ENCODE measurements around the gene NTM.

The NTM gene

DNA sequence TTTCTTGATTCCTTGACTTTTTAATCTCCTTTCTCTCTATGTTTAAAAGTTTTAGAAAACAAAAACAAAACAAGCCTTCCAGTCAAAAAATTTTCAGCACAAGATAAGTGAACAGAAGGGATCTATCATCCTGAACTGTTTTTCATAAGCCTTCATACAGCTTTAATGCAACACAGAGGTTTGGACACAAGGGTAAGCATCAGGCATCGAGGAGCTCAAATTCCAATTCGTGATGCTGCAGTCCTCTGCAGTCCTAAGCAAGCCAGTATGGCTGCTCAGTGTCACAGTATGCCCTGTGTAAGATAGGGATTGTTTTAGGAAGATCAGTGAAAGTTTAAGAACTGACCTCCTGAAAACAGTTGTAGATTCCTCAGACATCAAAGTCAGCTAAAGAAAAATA, 740.9 kb downstream of the NTM start:
- DNase-seq = no peak

DNA sequence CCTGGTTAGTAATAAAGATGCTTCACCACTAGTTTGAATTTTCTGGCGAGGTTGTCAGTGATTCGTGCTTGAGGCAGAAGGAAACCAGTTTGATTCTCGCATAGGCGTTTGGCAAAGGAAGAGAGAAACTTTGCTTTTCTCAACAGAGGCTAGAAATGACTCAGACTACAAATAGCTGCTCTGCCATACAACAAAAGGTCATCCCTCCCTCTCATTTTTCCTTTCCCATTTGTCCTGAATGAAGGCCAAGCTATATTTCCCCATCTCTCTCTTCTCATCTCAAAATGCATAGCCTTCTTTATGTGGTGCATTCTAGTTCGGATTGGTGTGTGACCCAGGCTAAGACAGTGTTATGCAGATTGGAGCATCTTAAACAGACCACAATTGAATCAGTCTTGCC, 741.4 kb downstream of the NTM start:
- no peak for DNase-seq

DNA sequence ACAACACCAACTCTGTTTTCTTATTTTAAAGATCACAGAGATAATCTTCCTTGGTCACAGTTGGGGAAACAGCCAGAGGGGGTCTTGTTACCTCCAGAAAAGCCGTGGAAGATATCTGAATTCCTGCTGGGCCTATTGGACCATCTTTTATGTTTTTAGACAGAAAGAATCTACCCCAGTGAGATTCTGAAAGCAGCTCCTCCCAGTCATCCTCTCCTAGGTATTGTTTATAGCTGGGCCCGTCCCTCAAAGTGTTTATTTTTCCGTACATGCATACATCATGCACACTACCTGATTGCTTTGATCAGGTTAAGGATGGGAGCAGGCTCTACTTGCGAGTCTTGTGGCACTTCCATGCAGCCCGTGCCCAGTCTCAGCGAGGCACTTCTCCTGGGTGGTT, 742.4 kb downstream of the NTM start:
- DNase-seq = no peak

DNA sequence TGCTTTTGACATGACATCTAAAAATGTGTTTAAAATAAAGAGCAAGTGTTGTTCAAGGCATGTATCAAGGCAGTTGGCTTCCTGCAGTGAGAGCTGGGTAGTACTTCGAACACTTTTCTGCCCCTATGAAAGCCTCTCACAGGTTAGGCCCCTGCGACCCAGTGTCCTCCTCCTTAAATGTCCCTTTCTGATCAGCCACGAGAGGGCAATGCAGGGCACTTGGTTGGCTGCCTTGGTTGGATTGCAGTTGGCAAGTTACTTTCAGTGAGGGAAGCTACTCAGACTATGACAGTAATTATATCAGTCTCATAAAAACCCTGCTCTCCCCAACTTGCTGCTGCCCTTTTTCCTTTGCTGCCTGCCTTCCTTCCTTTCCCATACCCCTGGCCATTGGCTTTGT, 743.8 kb downstream of the NTM start:
- peak; percentile 57 for DNase-seq

DNA sequence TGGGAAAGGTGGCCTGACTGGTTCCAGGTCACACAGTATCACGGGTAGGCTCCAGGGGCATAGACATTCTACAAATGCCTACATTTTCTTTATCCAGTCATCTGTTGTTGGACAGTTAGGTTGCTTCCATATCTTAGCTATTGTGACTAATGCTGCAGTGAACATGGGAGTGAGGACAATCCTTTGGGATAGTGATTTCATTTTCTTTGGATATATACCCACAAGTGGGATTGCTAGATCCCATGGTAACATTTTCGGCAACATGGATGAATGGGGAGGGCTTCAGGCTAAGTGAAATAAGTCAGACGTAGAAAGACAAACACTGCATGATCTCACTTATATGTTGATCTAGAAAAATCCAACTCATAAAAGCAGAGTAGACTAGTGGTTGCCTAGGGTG, 744.3 kb downstream of the NTM start:
- DNase-seq = no peak

DNA sequence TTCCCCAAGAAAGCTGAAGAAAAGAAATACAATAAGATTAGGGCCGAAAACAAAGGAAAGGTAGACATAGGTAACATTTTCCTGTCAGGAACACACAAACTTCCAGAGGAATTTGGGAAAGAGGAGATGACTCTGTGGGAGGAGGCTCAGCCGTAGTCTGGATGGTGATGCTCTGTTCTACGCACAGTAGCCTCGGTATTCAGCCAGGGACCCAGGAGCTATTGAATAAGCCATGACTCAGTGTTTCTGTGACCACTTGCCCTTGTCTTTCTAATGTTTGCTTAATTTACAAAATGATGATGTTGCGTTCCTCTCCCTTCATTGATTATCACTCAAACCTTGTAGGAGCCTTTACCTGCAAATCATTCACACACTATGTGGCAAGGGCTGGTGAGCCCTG, 745.0 kb downstream of the NTM start:
- no peak for DNase-seq

DNA sequence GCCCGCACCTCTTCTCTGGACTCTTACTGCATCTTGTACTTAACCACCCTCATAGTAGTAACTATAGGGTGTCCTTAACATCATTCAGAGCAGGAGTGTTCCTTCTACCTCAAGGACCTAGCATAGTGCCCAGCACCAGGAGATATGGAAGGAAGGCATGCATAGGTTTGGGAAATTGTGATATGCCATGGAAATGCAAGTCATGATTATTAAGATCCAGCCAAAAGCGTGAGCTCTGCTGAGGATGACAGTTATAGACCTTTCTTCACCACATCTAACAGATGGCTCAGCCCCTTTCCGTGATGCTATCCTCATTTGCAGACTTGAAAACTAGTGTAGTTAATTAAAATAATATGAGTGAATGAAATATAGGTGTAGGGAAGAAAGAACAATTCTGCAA, 746.1 kb downstream of the NTM start:
- no peak for DNase-seq

DNA sequence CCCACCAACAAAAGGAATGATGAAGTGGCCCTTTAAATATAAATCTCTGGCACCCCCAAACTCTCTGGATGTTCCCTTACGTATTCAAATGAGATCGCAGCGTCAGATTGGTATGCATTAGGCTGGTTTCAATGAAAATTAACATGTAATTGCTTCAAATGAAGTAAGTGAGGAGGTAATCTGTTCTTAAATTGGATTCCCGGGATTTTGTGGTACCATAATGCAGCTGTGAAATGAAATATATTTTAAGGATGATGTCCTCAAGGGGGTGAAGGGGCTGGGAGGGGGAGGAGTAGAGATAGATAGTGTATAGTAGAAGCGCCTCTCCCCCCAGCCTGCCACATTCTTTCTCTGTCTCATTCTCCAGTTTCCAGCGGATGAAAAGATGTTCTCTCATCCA, 748.2 kb downstream of the NTM start:
- DNase-seq = no peak

DNA sequence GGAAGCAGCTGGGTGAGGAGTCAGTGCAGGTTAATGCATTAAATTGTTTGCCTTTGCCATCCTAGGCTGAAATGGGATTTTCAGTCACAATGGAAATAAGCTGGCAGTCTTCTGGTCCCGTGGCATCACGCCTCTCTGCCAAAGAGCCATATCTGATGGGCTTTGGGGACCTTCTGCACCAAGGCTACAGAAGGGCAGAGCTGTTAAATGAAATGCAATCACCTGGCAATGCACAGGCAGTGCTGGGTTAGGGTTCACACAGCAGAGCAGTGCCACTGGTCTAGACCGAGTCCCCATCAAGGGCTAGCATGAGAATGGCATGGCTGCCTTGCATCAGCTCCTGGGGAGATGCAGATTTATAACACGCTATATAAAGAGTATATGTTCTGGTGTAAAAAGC, 749.2 kb downstream of the NTM start:
- no peak for DNase-seq

DNA sequence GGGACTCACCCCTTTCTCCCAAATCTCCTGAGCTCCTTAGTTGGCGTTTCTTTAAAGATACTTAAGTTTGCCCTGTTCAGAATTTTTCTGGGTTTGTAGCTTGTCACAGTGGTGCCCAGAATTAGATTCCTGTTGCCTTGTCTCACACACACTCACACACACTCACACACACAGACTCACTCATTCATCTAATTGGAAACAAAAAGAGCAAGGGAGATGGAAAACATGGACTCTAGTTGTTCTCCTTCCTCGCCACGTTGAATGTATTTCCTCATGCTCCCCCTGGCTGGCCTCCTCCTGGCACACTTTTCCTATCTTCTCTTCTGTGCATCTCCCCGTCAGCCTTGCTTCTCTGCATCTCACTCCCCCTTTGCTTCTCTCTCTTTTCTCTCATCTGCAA, 752.3 kb downstream of the NTM start:
- DNase-seq = no peak

DNA sequence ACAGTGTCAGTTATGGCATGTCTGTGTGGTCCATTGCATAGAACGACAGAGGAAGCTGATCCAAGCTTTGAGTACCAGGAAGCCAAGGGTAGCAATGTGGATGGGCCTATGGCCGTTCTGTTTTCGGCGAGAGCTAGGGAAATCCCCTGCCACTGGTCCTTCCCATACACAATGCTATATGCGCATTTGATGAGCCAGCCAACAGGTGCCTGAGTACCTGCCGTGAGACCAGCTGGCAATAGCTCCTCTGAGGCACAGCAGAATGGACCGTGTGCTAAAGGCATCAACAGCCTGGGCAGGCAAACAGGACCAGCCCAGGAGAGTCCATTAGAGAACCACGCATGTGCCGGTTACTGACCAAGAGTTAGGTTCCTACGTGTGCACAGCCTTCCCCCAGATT, 753.0 kb downstream of the NTM start:
- no peak for DNase-seq

DNA sequence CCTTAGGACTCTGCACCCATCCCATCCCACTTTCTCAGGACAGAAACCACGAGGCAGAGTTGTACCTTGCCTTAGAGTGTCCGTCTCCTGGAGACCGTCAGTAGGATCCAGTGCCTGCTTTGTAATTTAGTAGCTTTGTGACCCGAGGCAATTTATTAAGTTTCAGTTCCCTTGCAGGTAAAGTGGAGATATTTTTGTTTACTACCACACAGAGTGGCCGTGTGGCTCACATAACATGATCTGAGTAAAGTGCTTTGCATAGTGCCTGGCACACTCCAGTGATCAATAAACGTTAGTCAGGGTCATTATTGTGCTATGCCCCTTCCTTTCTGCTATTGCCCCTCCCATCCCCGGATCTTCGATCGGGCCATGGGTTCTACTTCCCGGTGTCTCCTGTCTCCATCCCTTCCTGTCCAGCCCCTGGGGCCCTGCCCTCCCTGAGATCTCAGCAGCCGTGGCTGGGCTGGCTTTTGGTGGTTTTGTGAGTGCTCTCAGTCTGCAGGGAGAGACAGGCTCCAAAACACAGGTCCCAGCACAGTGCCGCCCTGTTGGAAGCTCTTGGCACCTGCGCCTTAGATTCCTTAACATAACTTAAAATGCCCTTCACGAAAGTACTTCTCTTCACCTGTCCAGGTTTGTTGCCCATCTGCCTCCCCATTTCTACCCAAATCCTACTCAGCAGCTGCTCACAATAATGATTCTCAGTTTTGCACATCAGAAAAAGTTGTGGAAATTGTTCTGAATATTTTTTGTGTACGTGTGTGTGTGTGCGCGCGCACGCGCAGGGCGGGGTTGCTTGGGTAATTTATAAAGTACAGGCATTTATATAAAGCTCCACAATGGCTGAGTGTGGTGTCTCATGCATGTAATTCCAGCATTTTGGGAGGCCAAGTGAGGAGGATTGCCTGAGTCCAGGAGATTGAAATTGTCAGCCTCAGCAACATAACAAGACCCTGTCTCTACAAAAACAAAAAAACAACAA, 753.7 kb downstream of the NTM start:
- no peak for DNase-seq

DNA sequence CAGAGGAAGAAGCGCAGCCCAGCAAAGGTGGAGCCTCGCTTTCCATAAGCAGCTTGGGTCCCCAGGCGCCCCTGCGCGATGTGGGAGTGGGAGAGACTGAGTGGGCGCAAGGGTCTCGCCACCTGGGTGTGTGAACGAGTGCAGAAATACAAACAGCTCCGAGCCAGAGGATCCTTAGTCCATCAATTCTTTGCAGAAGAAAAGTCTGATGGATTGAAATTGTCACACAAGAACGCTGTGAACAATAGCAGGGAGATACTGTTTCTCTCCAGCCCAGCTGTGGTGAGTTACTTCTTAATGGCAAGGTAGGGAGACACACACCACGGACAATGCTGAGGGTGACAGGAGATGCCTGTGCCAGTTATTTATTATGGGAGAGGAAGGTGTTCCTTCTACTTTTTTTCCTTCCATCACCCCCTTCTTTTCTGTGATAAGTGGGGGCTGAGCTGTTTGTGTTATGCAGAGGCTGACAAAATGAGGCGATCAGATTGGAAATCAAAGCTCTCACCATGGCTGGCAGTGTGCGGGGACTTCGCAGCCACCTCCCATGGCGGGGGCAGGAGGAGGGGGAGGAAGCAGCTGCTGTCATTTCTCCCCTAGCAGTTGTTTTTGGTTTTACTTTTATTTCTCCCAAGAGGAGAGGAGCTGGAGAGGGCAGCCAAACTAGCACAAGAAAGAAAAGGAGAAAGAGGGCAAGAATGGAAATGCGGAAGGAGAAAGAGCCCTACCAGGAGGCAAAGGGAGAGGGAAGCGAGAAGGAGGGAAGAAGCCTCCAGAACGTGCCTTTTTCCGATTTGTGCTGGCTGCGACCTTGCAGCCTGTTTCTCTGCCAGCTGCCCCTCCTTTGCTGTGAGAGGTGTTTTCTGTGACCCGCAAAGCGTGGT, 755.8 kb downstream of the NTM start:
- no peak for DNase-seq

DNA sequence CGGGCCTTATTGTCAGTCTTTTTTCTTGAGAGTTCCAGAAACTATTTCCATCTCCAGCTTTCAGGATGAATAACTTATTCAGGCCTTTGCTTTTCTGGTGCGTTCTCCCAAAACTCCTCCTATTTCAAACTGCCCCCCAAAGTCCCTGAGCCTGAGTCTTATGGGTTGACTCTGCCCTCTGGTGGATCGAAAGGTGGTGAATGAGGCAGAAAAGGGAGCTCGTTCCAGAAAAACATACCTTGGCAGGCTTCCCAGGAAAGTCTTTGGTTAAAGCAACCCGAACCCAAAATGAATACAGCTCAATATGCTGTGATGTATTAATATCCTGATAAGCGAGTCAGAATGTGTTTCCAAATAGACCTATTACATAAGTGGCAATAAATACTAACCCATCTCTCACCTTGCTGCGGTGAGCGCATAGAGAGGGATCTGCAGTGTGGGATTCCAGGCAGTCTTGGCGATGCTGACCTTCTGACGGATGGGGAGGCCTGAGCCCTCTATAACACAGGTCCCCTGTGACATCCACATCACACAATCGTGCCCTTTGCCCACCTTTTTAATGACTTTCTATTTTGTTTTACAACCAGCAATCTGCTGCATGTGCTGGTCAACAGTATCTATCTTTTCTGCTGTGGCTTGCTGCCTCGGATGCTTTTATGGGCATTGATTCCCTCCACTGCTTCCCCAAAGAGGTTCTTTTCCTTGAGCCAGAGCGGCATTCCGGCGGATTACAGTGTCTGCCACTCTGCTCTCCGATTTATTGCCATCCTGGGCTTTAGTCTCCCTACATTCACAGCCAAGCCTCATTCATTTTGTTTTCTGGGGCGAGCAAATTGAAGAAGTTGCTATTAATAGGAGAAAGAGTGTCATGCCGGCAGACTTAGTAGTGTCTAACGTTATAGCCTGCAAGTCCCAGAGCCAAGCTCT, 756.8 kb downstream of the NTM start:
- DNase-seq = peak; percentile 26

DNA sequence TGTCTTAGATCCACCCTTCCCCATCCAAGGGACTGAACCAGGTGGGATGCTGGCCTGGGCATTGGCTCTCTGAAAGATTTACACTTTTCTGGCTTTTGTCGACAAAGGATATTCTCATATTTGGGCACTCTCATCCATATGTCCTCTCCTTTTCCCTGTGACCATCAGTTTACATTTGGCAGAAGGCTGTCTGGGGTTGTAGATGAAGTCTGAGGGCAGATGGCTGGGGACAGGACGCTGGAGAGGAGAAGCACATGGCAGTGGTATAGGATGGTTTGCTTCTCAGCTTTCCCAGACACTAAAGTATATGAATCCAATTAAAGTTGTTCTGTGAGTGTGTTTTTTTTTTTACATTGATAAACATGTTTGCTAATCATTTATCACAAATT, 757.5 kb downstream of the NTM start:
- no peak for DNase-seq

DNA sequence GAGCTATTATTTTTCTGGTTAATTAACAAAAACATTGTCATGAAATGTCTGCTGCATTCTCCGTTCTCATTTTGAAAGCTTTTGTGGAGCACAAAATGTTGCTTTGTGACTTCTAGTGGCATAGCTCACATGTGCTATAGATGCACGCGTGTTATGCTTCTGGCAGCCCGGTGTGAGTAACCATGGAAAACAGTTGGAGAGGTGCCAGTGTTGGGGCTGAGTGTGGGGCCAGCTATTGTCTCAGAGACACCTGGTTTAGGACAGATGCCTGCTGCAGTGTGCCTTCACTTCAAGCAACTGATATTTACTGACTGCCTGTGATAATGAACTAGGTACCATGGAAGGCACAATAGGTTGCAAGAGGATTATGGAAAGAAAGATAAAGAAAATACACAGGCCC, 760.6 kb downstream of the NTM start:
- DNase-seq = peak; percentile 84

DNA sequence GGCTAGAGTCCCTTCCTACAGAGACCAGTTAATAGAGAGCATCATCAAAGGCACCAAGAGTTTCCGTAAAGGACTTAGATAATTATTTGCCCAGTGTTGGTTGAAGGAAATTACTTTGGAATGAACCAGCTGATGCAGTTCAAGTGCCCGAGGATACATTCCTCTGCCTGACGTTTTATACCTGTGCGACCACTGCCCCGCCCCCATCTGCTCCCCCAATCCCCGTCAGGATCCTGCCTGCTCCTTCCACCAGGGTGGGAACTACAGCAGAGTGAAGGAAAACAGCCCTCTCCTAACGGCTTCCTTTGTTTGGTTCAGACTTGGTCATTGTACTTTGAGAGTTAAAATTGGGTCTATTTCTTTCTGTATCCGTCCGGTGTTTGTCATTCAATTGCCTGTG, 761.5 kb downstream of the NTM start:
- DNase-seq = no peak

DNA sequence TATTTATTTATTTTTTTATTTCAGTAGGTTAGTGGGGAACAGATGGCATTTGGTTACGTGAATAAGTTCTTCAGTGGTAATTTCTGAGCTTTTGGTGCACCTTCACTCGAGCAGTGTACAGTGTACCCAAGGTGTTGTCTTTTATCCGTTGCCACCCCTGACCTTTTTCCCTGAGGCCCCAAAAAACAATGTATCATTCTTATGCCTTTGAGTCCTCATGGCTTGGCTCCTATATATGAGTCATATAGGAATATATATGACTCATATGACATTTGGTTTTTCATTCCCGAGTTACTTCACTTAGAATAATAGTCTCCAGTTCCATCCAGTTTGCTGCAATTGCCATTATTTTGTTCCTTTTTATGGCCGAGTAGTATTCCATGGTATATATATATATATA, 763.9 kb downstream of the NTM start:
- DNase-seq = no peak

DNA sequence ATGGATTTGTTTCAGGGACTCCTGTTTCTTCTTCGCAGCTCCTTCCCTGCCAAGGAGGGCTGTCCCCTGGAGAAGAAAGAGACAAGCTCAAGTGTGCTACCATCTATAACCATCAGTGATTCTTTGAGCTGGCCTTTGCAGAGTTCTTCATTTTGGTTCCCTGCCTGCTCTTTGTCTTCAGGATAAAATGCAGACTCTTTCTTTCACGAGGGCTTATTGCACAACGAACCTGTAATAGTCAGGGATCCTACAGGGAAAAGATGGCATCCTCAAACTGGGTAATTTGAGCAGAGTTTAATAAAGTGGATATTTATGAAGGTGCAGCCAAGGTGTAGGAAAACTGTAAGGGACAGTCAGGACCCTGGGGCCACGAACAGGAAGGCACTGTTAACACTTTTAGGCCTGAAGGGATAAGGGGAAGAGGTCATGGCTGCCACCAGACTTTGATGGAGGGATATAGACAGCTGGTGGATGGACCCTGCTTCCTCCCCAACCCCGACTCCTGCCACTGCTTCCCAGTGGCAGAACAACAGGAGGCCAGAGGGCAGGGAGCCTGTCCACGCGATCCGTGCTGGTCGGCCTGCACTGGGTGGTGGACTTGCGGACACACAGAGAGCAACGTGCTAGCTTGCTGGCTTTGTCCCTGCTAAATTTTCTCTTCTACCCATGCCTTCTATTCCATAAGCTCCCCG, 767.0 kb downstream of the NTM start:
- no peak for DNase-seq

DNA sequence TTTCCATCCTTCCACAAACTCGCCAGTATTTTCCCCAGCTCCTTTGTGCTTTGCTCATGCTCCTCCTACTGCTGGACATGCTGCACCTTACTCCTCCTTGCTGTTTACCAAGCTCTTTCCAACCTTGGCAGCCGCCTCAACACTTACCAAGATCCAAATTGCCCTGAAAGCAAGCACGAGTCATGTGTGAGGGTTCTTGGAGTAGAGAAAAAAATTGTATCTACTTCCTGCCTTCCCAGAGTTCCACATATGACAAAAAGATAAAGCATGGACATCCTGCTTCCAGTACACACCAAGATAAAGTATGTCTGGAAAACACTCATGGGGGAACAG, 767.5 kb downstream of the NTM start:
- no peak for DNase-seq

DNA sequence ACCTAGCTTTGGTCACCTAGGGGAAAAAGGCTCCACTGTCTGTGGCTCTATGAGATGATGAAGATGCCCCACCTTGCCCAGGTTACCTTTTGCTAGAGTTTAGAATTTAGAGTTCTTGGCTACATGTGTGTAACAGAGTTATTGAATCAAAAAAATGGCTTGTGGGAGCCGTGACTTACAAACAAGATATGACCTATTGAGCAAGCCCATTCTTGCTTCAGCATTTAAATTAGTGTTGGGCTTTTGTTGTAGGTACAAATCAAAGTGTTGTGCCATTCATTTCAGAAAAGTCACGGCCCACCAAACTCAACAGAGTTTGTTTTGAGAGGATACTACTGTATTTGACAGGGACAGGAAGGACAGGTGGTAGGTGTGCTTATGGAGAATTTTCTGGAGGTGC, 768.8 kb downstream of the NTM start:
- no peak for DNase-seq

DNA sequence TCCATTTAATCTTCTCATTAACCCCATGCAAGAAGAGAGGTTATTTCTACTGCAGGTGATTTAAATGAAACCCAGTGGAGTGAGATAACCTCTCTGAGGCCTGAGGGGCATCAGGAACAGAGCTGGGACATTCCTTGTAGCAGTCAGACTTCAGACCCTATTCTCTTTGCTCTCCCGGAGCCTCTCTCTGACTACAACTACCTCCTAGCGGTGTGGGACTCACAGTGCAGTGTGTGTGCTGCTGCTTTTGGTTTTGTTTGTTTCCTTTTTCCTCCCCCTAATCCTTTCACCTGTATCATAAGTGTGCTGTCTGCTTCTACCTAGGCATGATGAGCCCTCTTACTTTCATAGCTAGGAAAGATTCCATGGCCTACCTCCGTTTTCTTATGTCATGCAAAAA, 769.6 kb downstream of the NTM start:
- DNase-seq = no peak

DNA sequence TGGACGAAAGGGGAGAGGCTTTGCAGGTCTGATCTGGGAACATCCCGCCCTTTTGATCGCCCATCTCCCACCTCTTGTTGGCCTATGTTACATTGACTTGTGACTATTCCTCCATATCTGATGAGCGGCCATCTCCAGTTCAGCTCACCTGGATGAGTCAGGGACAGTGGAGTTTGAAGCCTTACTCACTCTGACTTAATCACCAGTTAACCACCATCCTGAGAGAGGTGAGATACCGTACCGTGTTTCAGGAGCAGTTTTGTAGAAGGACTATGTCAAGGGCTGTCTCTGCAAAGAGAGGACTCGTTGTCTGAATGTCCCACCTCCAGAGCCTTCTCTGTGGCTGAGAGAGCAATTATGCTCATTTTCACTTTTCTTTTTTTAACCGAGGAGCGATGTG, 771.7 kb downstream of the NTM start:
- DNase-seq = no peak
